ENCODE results near the gene DEK.

Gene DEK

DNA sequence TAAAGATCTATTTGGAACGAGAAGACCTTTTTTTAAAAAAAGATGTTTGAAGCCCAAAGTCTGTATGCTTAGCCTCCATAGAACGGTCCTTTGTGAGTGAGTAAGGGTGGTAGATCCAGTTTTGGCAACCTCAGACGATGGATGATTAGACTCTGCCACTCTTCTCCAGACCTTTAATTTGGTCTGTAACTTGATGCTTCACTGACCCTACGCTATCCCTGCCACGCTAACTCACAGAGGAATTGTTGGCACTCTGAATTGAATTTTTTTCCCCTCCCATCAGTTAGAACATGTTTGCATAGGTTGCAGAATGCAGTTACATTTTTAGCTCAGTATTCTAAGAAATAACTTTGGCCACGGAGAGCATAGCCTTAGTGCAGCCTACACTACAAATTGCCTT is 15.8 kb upstream of the DEK start:
- in situ Hi-C loops (cut with HindIII; ENCODE audit: low pct_ligation_motif_present, low sequenced_read_pairs), result no loop called here

DNA sequence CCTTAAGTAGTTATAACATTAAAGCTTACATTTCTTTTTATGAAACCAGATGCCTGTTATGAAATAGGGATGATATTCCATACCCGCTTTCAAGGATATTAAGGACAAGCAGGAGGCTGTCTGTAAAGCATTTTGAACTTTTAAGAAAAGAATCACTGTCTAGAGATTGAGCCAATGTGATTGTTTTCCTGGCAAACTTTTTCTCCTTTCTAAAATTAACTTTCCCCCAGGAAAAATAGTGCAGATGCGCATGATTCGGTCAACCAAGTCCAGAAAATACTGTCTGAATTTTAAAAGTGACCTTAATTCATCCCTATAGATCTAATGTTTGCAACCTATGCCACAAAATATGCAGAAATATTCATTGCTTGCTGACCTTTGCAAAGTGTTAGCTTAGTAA is 15.1 kb upstream of the DEK start:
- DNase-seq, result no peak
- H3K27me3 ChIP-seq (replicated peaks), result peaks cover 15% of the 10 kb centered on the region
- in situ Hi-C loops (cut with HindIII; ENCODE audit: low pct_ligation_motif_present, low sequenced_read_pairs), result no loop called here

More for the DNA sequence above, 15.8 kb upstream of the DEK start:
- Histone ChIP-seq H3K36me3 (replicated peaks) (no peaks in the 10 kb centered on the region), H3K4me3 (ENCODE audit: low read depth, low read length) (no peak overlapping the region), H3K27ac (no peak overlapping the region), H3K27me3 (replicated peaks) (peaks cover 15% of the 10 kb centered on the region)
- no peak for DNase-seq
- TF ChIP-seq, protein P1, sequence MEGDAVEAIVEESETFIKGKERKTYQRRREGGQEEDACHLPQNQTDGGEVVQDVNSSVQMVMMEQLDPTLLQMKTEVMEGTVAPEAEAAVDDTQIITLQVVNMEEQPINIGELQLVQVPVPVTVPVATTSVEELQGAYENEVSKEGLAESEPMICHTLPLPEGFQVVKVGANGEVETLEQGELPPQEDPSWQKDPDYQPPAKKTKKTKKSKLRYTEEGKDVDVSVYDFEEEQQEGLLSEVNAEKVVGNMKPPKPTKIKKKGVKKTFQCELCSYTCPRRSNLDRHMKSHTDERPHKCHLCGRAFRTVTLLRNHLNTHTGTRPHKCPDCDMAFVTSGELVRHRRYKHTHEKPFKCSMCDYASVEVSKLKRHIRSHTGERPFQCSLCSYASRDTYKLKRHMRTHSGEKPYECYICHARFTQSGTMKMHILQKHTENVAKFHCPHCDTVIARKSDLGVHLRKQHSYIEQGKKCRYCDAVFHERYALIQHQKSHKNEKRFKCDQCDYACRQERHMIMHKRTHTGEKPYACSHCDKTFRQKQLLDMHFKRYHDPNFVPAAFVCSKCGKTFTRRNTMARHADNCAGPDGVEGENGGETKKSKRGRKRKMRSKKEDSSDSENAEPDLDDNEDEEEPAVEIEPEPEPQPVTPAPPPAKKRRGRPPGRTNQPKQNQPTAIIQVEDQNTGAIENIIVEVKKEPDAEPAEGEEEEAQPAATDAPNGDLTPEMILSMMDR (IDR thresholded peaks at IDR 0.05; ENCODE audit: low read depth, low read length, missing control alignments), result no peak

DNA sequence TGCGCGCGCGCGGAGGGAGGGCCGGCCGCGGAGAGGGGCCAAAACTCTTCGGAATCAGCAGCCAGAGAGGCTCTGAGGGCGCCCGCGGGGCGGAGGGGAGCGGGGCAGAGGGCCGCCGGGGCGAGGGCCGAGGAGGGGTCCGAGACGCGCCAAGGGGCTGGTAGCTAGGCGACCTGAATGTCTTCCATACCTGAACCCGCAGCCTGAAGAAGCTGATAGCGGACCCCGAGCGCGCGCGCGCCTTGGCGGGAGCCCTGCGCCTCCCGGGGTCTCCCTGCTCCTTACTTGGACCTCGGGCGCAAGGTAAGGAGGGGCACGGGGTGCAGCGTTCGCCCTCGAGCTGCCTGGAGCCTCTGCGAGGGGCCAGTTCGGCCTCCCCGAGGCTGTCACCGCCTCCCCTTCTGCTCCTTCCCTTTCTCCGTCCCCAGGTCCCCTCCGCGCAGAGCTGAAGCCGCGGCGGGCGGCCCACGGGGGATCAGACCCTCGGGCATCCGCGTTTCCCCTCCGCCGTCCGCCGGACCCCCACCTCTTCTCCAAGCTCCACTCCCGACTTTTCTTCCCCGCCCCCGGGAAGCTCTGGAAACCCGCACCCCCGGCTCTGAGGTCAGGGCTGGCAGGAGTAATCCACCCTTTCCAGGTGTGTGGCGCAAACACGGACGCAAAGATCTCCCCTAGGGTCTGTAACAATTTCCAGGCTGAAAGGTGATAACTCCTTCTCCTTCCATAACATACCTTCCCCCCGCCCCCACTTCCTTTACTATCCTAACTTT is 13.1 kb upstream of the DEK start:
- TF ChIP-seq, protein P1 (IDR thresholded peaks at IDR 0.05; ENCODE audit: low read depth, low read length, missing control alignments), result no peak
- peaks cover 15% of the 10 kb centered on the region for H3K27me3 ChIP-seq (replicated peaks)
- H3K27ac ChIP-seq, result no peak overlapping the region
- DNase-seq, result no peak
- in situ Hi-C loops (cut with HindIII; ENCODE audit: low pct_ligation_motif_present, low sequenced_read_pairs), result no loop called here
- peak overlapping the region; percentile 56 for H3K4me3 ChIP-seq (ENCODE audit: low read depth, low read length)
- no peaks in the 10 kb centered on the region for H3K36me3 ChIP-seq (replicated peaks)

More for the DNA sequence above, 15.1 kb upstream of the DEK start:
- no peaks in the 10 kb centered on the region for H3K36me3 ChIP-seq (replicated peaks)
- no peak overlapping the region for H3K27ac ChIP-seq
- H3K4me3 ChIP-seq (ENCODE audit: low read depth, low read length), result no peak overlapping the region
- TF ChIP-seq, protein P1 (IDR thresholded peaks at IDR 0.05; ENCODE audit: low read depth, low read length, missing control alignments), result no peak

DNA sequence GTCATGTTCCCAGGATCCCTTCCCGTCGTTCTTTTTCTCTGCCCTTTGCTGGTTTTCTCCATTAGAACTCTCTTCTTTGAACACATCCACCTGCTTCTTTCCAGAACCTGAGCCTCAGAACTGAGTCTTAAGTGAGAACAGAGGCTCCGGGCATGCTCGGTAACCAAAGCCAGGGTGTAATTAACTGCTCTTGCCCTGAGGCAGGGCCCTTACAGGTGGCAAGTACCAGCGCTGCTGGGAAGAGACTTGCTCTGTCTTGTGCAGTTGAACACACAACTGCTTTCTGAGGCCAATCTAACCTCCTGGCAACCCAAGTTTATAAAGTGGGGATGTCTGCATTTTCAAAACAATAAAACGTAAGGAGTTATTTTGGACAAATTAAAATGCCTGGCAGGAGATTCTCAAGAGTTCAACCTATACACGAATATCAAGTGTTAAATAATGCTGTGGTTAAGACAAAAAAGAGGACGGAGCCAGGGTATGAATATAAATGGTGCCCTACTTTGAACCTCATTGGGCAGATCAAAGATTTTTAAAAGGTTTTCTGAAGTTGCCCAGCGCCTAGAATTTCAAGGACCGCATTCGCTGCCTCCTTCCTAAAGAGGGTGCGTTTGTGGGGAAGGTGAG is 12.4 kb upstream of the DEK start:
- DNase-seq, result no peak
- peaks cover 15% of the 10 kb centered on the region for H3K27me3 ChIP-seq (replicated peaks)
- no peaks in the 10 kb centered on the region for H3K36me3 ChIP-seq (replicated peaks)
- TF ChIP-seq, protein P1 (IDR thresholded peaks at IDR 0.05; ENCODE audit: low read depth, low read length, missing control alignments), result no peak
- in situ Hi-C loops (cut with HindIII; ENCODE audit: low pct_ligation_motif_present, low sequenced_read_pairs), result no loop called here
- H3K27ac ChIP-seq, result no peak overlapping the region
- peak overlapping the region; percentile 56 for H3K4me3 ChIP-seq (ENCODE audit: low read depth, low read length)

DNA sequence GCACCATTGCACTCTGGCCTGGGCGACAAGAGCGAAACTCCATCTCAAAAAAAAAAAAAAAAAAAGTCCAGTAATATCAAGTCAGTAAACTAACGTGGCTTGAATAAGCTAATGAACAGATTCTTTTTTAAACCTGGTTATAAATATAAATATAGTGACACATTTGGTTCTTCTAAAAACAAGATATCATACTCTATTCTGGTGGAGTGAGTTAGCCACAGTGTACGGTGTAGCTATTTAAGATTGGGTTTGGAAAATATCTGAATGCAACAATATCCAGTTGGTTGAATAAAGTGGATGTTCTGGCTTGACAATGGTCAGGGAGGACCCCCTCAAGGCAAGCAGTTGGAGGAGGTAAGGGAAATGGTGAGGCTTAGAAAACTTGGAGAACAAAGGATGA is 5.9 kb upstream of the DEK start:
- no peak for DNase-seq
- in situ Hi-C loops (cut with HindIII; ENCODE audit: low pct_ligation_motif_present, low sequenced_read_pairs), result no loop called here
- Histone ChIP-seq H3K27ac (no peak overlapping the region), H3K36me3 (replicated peaks) (no peaks in the 10 kb centered on the region), H3K27me3 (replicated peaks) (no peaks in the 10 kb centered on the region), H3K4me3 (ENCODE audit: low read depth, low read length) (no peak overlapping the region)
- TF ChIP-seq, protein P1 (IDR thresholded peaks at IDR 0.05; ENCODE audit: low read depth, low read length, missing control alignments), result no peak

Data from brain microvascular endothelial cell (primary cell).